ENCODE results near the gene CHD9. TPM values are rescaled to one million over a fixed set of nuclear protein-coding genes. Genes with fewer than 3 reads are reported as not detected.

The CHD9 gene
- total RNA-seq, 1 donor from 2014 or later: 99.0 TPM

DNA sequence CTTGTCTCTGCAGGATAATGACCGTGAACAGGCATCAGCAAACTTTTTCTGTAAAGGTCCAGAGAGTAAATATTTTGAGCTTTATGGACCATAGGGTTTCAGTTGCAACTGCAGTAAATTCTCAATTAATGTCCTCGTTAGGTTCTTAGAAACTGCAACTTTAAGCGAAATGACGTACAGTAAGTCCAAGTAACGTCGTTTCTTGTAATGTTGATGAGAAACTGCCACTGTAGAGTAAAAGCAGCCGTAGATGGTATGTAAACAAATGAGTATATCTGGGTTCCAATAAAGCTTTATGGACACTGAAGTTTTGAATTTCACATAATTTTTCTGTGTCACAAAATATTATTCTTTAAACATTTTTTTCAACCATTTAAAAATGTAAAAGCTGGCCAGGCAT is 4.9 kb downstream of the CHD9 start:
- TF ChIP-seq CTCF (IDR thresholded peaks at IDR 0.05): no peak
- H3K27ac Mint-ChIP-seq (ENCODE audit: unreplicated experiment): no peak overlapping the region
- no peak overlapping the region for H3K4me3 Mint-ChIP-seq (ENCODE audit: unreplicated experiment)
- H3K9me3 Mint-ChIP-seq (ENCODE audit: unreplicated experiment): no peaks in the 10 kb centered on the region
- no peaks in the 10 kb centered on the region for H3K36me3 Mint-ChIP-seq (ENCODE audit: unreplicated experiment)
- H3K27me3 Mint-ChIP-seq (ENCODE audit: unreplicated experiment): no peaks in the 10 kb centered on the region
- DNase-seq (ENCODE audit: extremely low spot score, unreplicated experiment): no peak
- peaks cover 44% of the 10 kb centered on the region for H3K4me1 Mint-ChIP-seq (ENCODE audit: unreplicated experiment)

- peak overlapping the region; percentile 54 for H3K27ac Mint-ChIP-seq (ENCODE audit: unreplicated experiment)
- H3K36me3 Mint-ChIP-seq (ENCODE audit: unreplicated experiment): peaks cover under 1% of the 10 kb centered on the region
- peaks cover 45% of the 10 kb centered on the region for H3K4me1 Mint-ChIP-seq (ENCODE audit: unreplicated experiment)
- no peak for TF ChIP-seq CTCF (IDR thresholded peaks at IDR 0.05)
- no peaks in the 10 kb centered on the region for H3K9me3 Mint-ChIP-seq (ENCODE audit: unreplicated experiment)
- no peak for DNase-seq (ENCODE audit: extremely low spot score, unreplicated experiment)
- no peaks in the 10 kb centered on the region for H3K27me3 Mint-ChIP-seq (ENCODE audit: unreplicated experiment)
- H3K4me3 Mint-ChIP-seq (ENCODE audit: unreplicated experiment): no peak overlapping the region
Measured at GRCh38 chr16:53061256-53061655, 6.5 kb downstream of the CHD9 start.

DNA sequence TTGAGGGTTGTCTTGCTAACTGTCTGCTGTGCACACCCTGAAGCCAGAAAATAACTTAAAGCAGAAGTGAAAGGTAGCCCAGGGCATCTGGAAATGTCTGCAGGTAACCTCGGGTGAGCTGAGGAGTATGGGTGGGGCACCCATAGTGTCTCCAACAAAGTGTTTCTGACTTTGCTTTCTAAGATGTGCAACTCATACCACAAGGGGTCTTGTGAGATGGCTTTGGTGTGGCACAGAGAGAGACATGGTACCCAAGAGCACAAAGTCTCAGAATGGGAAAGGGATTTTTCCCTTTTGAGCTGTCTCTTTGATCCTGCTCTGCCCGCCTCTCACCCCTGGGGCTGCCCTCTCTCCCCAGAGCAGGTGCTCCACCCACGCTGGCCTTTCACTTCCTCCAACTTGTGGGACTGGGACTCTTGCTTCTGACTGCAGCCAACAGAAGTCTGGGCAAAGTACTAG is 6.9 kb downstream of the CHD9 start:
- no peak overlapping the region for H3K4me3 Mint-ChIP-seq (ENCODE audit: unreplicated experiment)

DNA sequence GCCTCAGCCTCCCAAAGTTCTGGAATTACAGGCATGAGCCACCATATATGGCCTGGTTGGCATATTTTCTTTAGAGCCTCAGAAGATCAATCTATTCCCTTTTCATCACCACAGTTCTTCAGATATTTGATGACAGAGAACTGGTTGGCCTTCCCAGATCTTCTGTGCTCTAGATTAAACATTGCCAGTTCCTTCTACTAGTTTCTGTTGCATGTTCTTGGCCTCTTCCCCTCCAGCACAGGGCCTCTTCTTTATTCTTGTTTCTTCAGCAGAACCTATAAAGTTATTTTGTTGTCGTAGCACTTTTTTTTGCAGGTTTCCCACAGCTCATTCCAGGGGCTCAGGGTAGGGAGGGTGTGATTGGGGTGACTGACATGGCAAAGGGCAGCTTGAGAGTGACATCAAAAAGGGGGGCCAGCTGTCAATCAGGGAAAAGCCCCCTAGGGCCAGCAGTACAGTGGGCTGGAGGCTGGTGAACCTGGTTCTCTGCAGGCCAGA is 9.3 kb downstream of the CHD9 start:
- Mint-ChIP-seq H3K9me3 (ENCODE audit: unreplicated experiment) (no peaks in the 10 kb centered on the region), H3K4me1 (ENCODE audit: unreplicated experiment) (peaks cover 26% of the 10 kb centered on the region), H3K4me3 (ENCODE audit: unreplicated experiment) (no peak overlapping the region), H3K27ac (ENCODE audit: unreplicated experiment) (peak overlapping the region; percentile 38), H3K36me3 (ENCODE audit: unreplicated experiment) (peaks cover 15% of the 10 kb centered on the region), H3K27me3 (ENCODE audit: unreplicated experiment) (no peaks in the 10 kb centered on the region)
- no peak for DNase-seq (ENCODE audit: extremely low spot score, unreplicated experiment)
- no peak for TF ChIP-seq CTCF (IDR thresholded peaks at IDR 0.05)

More for the DNA sequence above, 6.9 kb downstream of the CHD9 start:
- Mint-ChIP-seq H3K36me3 (ENCODE audit: unreplicated experiment) (peaks cover 3% of the 10 kb centered on the region), H3K27me3 (ENCODE audit: unreplicated experiment) (no peaks in the 10 kb centered on the region), H3K9me3 (ENCODE audit: unreplicated experiment) (no peaks in the 10 kb centered on the region), H3K4me1 (ENCODE audit: unreplicated experiment) (peaks cover 41% of the 10 kb centered on the region), H3K27ac (ENCODE audit: unreplicated experiment) (peak overlapping the region; percentile 23)
- no peak for TF ChIP-seq CTCF (IDR thresholded peaks at IDR 0.05)
- no peak for DNase-seq (ENCODE audit: extremely low spot score, unreplicated experiment)

- no peak for TF ChIP-seq CTCF (IDR thresholded peaks at IDR 0.05)
- H3K36me3 Mint-ChIP-seq (ENCODE audit: unreplicated experiment): peaks cover 17% of the 10 kb centered on the region
- H3K4me3 Mint-ChIP-seq (ENCODE audit: unreplicated experiment): no peak overlapping the region
- H3K27me3 Mint-ChIP-seq (ENCODE audit: unreplicated experiment): no peaks in the 10 kb centered on the region
- H3K9me3 Mint-ChIP-seq (ENCODE audit: unreplicated experiment): no peaks in the 10 kb centered on the region
- H3K4me1 Mint-ChIP-seq (ENCODE audit: unreplicated experiment): peaks cover 31% of the 10 kb centered on the region
- peak overlapping the region; percentile 12 for H3K27ac Mint-ChIP-seq (ENCODE audit: unreplicated experiment)
- no peak for DNase-seq (ENCODE audit: extremely low spot score, unreplicated experiment)
Measured at GRCh38 chr16:53065461-53066061, 10.8 kb downstream of the CHD9 start.

Measured in osteocyte (in vitro differentiated cells).